ENCODE measurements around the gene IER2. TPM values are rescaled to one million over a fixed set of nuclear protein-coding genes. Genes with fewer than 3 reads are reported as not detected.
A peak's percentile ranks its signal among the peaks of the same experiment; 100 is the strongest.

The IER2 gene
- total RNA-seq, 1 experiment from 2014 or later, result 247 TPM

- Histone ChIP-seq H3K27me3 (ENCODE audit: insufficient read depth, low read length) (no peaks in the 10 kb centered on the region), H3K9ac (ENCODE audit: low read length) (peak overlapping the region; percentile 96), H3K4me3 (replicated peaks in 1 of 2; ENCODE audit: low read depth in 1 of 2, low read length in 2 of 2) (peak overlapping the region; percentile 81 to 94), H2AFZ (ENCODE audit: low read depth, low read length, poor library complexity, severe bottlenecking) (no peak overlapping the region), H3K27ac (ENCODE audit: low read depth, low read length) (peak overlapping the region; percentile 99), H3K9me2 (ENCODE audit: insufficient read depth) (no peaks in the 10 kb centered on the region), H3K36me3 (ENCODE audit: control insufficient read depth in 1 of 2, insufficient read depth in 2 of 2, low read length in 2 of 2) (peaks cover 0 to 12% of the 10 kb centered on the region in 2 experiments; a peak in 2 of 4 replicates), H4K20me1 (ENCODE audit: insufficient read depth) (peaks cover 12% of the 10 kb centered on the region; the same call in 1 of the 2 replicates), H3K9me3 (ENCODE audit: control insufficient read depth in 1 of 2, insufficient read depth in 1 of 2, low read depth in 1 of 2, low read length in 2 of 2) (no peaks in the 10 kb centered on the region), H3K4me1 (ENCODE audit: control insufficient read depth in 1 of 2, insufficient read depth in 2 of 2, low read length in 2 of 2) (peaks cover 26 to 60% of the 10 kb centered on the region in 2 experiments), H3K79me2 (ENCODE audit: insufficient read depth, low read length) (peaks cover 35% of the 10 kb centered on the region), H3K4me2 (ENCODE audit: low read length) (peak overlapping the region; percentile 100)
- ChIA-PET RAD21 (ENCODE audit: low non-redundant PET in 1 of 2, low total read pairs in 2 of 2, uncharacterized antibody in 2 of 2, unreplicated experiment in 2 of 2) (interaction anchor here in 1 of 2 experiments (1.1 kb wide), 1 partner anchor 107 kb away, joined by 3 read pairs; no protein-coding TSS in a partner anchor), POLR2A (interaction anchor here (0.8 to 4.6 kb wide), 14 partner anchors 9 to 190 kb away, joined by 3 to 63 read pairs (median 4); partner anchors contain the start of gene NACC1), CTCF (interaction anchor here (1.0 to 1.7 kb wide), 6 partner anchors 15 to 108 kb away, joined by 3 to 5 read pairs (median 4); no protein-coding TSS in a partner anchor)
- no TSS peak for BruUV-seq (replicated peaks)
- DNase-seq (ENCODE audit: low read depth, low spot score) (peak; percentile 91), ATAC-seq (peak; percentile 9)
- intact Hi-C loops (cut with micrococcal nuclease), result loop anchor here (1.0 to 5.0 kb wide), 4 partner anchors 36 to 692 kb away; no protein-coding TSS in a partner anchor
- no peak for TF ChIP-seq EGR1 (IDR thresholded peaks at IDR 0.05; ENCODE audit: low read depth)
- no peak for TF ChIP-seq JUND (IDR thresholded peaks at IDR 0.05)
- TF ChIP-seq POLR2AphosphoS5 (IDR thresholded peaks at IDR 0.05; ENCODE audit: low read depth, low read length), result peak; percentile 80
- TF ChIP-seq SIN3A (IDR thresholded peaks at IDR 0.05; ENCODE audit: low read depth), result no peak
- TF ChIP-seq RAD21 (IDR thresholded peaks at IDR 0.05; ENCODE audit: low read depth), result no peak
- no peak for TF ChIP-seq EZH2 (IDR thresholded peaks at IDR 0.05)
- TF ChIP-seq TCF7L2 (IDR thresholded peaks at IDR 0.05; ENCODE audit: borderline replicate concordance, extremely low read depth, insufficient read depth, insufficient read length), result peak; percentile 78
- TF ChIP-seq ZBTB33 (IDR thresholded peaks at IDR 0.05; ENCODE audit: extremely low read depth, insufficient replicate concordance, low read length), result no peak
- no peak for TF ChIP-seq REST (IDR thresholded peaks at IDR 0.05; ENCODE audit: low read depth)
- no peak for TF ChIP-seq ELF1 (IDR thresholded peaks at IDR 0.05; ENCODE audit: borderline replicate concordance, low read depth)
- peak; percentile 18 for TF ChIP-seq YY1 (IDR thresholded peaks at IDR 0.05; ENCODE audit: extremely low read depth, insufficient replicate concordance, low read depth, low read length)
- TF ChIP-seq CEBPB (IDR thresholded peaks at IDR 0.05; ENCODE audit: low read depth), result no peak
- TF ChIP-seq FOSL1 (IDR thresholded peaks at IDR 0.05; ENCODE audit: low read depth), result no peak
- TF ChIP-seq MAX (IDR thresholded peaks at IDR 0.05), result no peak
- peak in 2 of 3 experiments; percentile 26 to 36; a peak in 4 of 6 replicates for TF ChIP-seq CTCF (IDR thresholded peaks at IDR 0.05 in 2 of 3, conservative IDR thresholded peaks at IDR 0.05 in 1 of 3; ENCODE audit: borderline replicate concordance in 1 of 3, insufficient read depth in 1 of 3, low read depth in 2 of 3, low read length in 2 of 3)
- TF ChIP-seq SP1 (IDR thresholded peaks at IDR 0.05; ENCODE audit: low read depth), result no peak
- TF ChIP-seq CBX3 (IDR thresholded peaks at IDR 0.05; ENCODE audit: low read depth), result no peak
- TF ChIP-seq ATF3 (IDR thresholded peaks at IDR 0.05), result no peak
- no peak for TF ChIP-seq ZFX (IDR thresholded peaks at IDR 0.05)
- TF ChIP-seq SRF (IDR thresholded peaks at IDR 0.05; ENCODE audit: low read depth), result no peak
Observed at GRCh38 chr19:13154911-13155471, 4.8 kb downstream of the IER2 start.

Measured in HCT116 (cell line).